Activated naive CD8-positive, alpha-beta T cell treated with anti-CD3 and anti-CD28 coated beads for 36 hours (primary cell): ENCODE data around the gene ZNF83. TPM values are rescaled to one million over a fixed set of nuclear protein-coding genes. Genes with fewer than 3 reads are reported as not detected.
"Not testable (repeated sequence)": the region's sequence is repeated elsewhere in the genome, so short reads cannot be mapped to it uniquely, and the experiment has no call there.

Source experiments
- DNase-seq: peaks from one replicate; pipeline ENCODE4 v3.0.0; 2021
- H3K27ac Mint-ChIP-seq: one replicate; pipeline ENCODE4 v1.8.0; 2022; ENCODE audit warnings: mild to moderate bottlenecking, moderate library complexity, mixed read lengths
- H3K27me3 Mint-ChIP-seq: one replicate; pipeline ENCODE4 v1.8.0; 2022; ENCODE audit warnings: mild to moderate bottlenecking, mixed read lengths
- H3K36me3 Mint-ChIP-seq: one replicate; pipeline ENCODE4 v1.8.0; 2021; ENCODE audit warnings: mild to moderate bottlenecking, mixed read lengths
- H3K4me1 Mint-ChIP-seq: one replicate; pipeline ENCODE4 v1.8.0; 2021; ENCODE audit warnings: mixed read lengths
- H3K4me3 Mint-ChIP-seq: one replicate; pipeline ENCODE4 v1.8.0; 2022; ENCODE audit warnings: mild to moderate bottlenecking, moderate library complexity, mixed read lengths
- H3K9me3 Mint-ChIP-seq: one replicate; pipeline ENCODE4 v1.8.0; 2022; ENCODE audit warnings: mixed read lengths
- total RNA-seq, 2 experiments: library from RNA; stranded (reverse); gene quantifications; one replicate each; pipeline ENCODE4 v1.2.3, GENCODE V29; 2021

Gene ZNF83
- total RNA-seq, 2 experiments from 2014 or later, result 22.0 to 22.5 TPM

GRCh38 chr19:52659013-52659412, 20.9 kb upstream of the ZNF83 start:
- Mint-ChIP-seq H3K4me1 (peaks cover 6% of the 10 kb centered on the region), H3K27me3 (no peaks in the 10 kb centered on the region), H3K27ac (no peak overlapping the region), H3K4me3 (no peak overlapping the region), H3K9me3 (peaks cover 7% of the 10 kb centered on the region), H3K36me3 (peaks cover 90% of the 10 kb centered on the region)
- DNase-seq, result no peak

DNA sequence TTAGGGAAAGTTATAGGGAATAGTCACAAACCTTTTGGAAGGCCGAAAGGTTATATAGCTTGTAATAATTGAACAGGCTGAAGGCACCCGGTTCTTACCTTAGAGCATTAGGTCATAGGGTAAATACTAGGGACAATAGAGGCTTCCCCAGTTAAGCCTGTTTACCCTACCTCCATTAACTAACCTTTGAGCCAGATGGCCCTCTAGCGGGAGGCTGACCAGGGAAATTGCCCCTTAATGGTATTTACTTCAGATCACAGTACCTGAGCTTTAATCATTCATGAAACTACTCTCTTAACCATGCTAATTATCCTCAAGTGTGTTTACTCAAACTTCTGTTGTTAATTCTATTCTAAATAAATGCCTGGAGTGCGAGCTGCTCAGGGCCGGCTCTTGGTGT, 20.4 kb upstream of the ZNF83 start:
- Mint-ChIP-seq H3K9me3 (peaks cover 7% of the 10 kb centered on the region), H3K27me3 (no peaks in the 10 kb centered on the region), H3K36me3 (peaks cover 94% of the 10 kb centered on the region), H3K4me3 (no peak overlapping the region), H3K4me1 (peaks cover 6% of the 10 kb centered on the region), H3K27ac (no peak overlapping the region)
- no peak for DNase-seq

GRCh38 chr19:52653161-52653560, 15.0 kb upstream of the ZNF83 start:
- Mint-ChIP-seq H3K36me3 (peaks cover 97% of the 10 kb centered on the region), H3K4me1 (no peaks in the 10 kb centered on the region), H3K27ac (no peak overlapping the region), H3K4me3 (no peak overlapping the region), H3K27me3 (no peaks in the 10 kb centered on the region), H3K9me3 (peaks cover 38% of the 10 kb centered on the region)
- DNase-seq, result no peak

- Mint-ChIP-seq H3K27ac (no peak overlapping the region), H3K27me3 (no peaks in the 10 kb centered on the region), H3K36me3 (peaks cover 98% of the 10 kb centered on the region), H3K4me1 (no peaks in the 10 kb centered on the region), H3K4me3 (no peak overlapping the region), H3K9me3 (peaks cover 44% of the 10 kb centered on the region)
- DNase-seq, result no peak
Observed at GRCh38 chr19:52651956-52652355, 13.8 kb upstream of the ZNF83 start.

GRCh38 chr19:52648336-52649016, 10.3 kb upstream of the ZNF83 start:
- Mint-ChIP-seq H3K36me3 (peaks cover 91% of the 10 kb centered on the region), H3K4me3 (no peak overlapping the region), H3K4me1 (no peaks in the 10 kb centered on the region), H3K27me3 (no peaks in the 10 kb centered on the region), H3K9me3 (peaks cover 59% of the 10 kb centered on the region), H3K27ac (no peak overlapping the region)
- DNase-seq, result no peak

GRCh38 chr19:52646571-52647217, 8.5 kb upstream of the ZNF83 start:
- no peak overlapping the region for H3K27ac Mint-ChIP-seq
- no peak overlapping the region for H3K4me3 Mint-ChIP-seq
- no peaks in the 10 kb centered on the region for H3K4me1 Mint-ChIP-seq
- H3K36me3 Mint-ChIP-seq, result peaks cover 83% of the 10 kb centered on the region
- peaks cover 46% of the 10 kb centered on the region for H3K9me3 Mint-ChIP-seq
- no peaks in the 10 kb centered on the region for H3K27me3 Mint-ChIP-seq
- no peak for DNase-seq

GRCh38 chr19:52640916-52641315, 2.8 kb upstream of the ZNF83 start:
- no peak overlapping the region for H3K27ac Mint-ChIP-seq
- H3K9me3 Mint-ChIP-seq, result peaks cover 23% of the 10 kb centered on the region
- H3K36me3 Mint-ChIP-seq, result peaks cover 47% of the 10 kb centered on the region
- H3K4me3 Mint-ChIP-seq, result no peak overlapping the region
- H3K27me3 Mint-ChIP-seq, result no peaks in the 10 kb centered on the region
- peaks cover 11% of the 10 kb centered on the region for H3K4me1 Mint-ChIP-seq
- DNase-seq, result no peak

GRCh38 chr19:52639996-52640395, 1.8 kb upstream of the ZNF83 start:
- Mint-ChIP-seq H3K9me3 (peaks cover 19% of the 10 kb centered on the region), H3K4me1 (peaks cover 11% of the 10 kb centered on the region), H3K4me3 (no peak overlapping the region), H3K27ac (no peak overlapping the region), H3K36me3 (peaks cover 44% of the 10 kb centered on the region), H3K27me3 (no peaks in the 10 kb centered on the region)
- no peak for DNase-seq

DNA sequence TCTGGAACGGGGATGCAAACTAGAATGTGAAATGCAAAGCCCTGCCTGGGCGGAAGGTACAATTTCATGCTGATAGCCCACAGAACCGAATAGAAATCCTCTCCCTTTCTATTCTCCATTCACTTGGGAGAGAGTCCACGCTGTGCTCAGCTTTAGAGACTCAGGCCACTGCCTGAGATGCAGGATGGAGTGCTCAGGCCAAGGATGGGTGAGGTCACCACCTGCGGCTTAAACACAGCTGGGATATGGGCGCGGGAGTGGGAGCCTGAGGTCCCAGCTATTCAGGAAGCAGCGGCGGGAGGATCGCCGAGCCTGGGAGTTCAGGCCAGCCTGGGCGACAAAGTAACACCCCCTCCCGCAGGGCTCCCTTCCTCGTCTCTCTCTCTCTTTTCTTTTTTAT, 446 bp upstream of the ZNF83 start:
- Mint-ChIP-seq H3K9me3 (peaks cover 12% of the 10 kb centered on the region), H3K27me3 (no peaks in the 10 kb centered on the region), H3K4me3 (peak overlapping the region; percentile 87), H3K36me3 (peaks cover 40% of the 10 kb centered on the region), H3K4me1 (peaks cover 11% of the 10 kb centered on the region), H3K27ac (no peak overlapping the region)
- no peak for DNase-seq

DNA sequence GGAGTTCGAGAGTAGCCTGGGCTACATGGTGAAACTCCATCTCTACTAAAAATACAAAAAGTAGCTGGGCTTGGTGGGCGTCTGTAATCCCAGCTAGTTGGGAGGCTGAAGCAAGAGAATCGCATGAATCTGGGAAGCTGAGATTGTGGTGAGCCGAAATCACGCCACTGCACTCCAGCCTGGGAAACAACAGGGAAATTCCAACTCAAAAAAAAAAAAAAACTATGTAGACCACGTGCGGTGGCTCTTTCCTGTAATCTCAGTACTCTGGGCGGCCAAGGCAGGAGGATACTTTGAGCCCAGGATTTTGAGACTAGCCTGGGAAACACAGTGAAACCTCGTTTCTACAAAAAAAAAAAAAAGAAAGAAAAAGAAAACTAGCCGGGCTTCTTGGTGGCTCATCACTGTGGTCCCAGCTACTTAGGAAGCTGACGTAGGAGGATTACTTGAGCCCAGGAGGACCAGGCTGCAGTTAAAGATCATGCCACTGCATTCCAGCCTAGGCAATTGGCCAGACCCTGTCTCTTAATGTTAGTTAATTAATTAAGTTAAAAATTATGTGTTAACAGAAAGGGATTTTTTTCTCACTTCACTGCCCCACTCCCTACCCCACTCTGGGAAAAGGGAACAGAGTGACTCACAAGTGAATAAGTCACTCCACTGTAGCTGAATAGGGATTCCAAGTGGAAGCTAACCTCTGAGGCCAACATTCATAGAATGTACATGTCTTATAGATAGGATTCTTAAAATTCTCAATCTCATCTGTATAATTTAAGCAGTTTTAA, 2.2 kb downstream of the ZNF83 start:
- H3K27ac Mint-ChIP-seq, result no peak overlapping the region
- H3K9me3 Mint-ChIP-seq, result peaks cover 13% of the 10 kb centered on the region
- no peak for DNase-seq
- H3K4me1 Mint-ChIP-seq, result peaks cover 16% of the 10 kb centered on the region
- H3K36me3 Mint-ChIP-seq, result peaks cover 51% of the 10 kb centered on the region
- H3K27me3 Mint-ChIP-seq, result no peaks in the 10 kb centered on the region
- no peak overlapping the region for H3K4me3 Mint-ChIP-seq

DNA sequence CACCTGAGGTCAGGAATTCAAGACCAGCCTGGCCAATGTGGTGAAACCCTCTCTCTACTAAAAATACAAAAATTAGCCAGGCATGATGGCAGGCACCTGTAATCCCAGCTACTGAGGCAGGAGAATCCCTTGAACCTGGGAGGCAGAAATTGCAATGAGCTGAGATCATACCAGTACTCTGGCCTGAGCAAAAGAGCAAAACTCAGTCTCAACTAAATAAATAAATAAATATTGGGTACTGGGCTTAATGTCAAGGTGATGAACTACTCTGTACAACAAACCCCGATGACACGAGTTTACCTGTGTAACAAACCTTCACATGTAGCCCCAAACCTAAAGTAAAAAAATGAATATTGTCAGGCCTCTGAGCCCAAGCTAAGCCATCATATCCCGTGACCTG, 10.7 kb downstream of the ZNF83 start:
- not testable (repeated sequence) for H3K4me1 Mint-ChIP-seq, H3K27me3 Mint-ChIP-seq, H3K27ac Mint-ChIP-seq, DNase-seq, H3K4me3 Mint-ChIP-seq
- peaks cover 22% of the 10 kb centered on the region for H3K9me3 Mint-ChIP-seq
- peaks cover 47% of the 10 kb centered on the region for H3K36me3 Mint-ChIP-seq

GRCh38 chr19:52626915-52627314, 11.2 kb downstream of the ZNF83 start:
- no peak for DNase-seq
- Mint-ChIP-seq H3K27me3 (no peaks in the 10 kb centered on the region), H3K9me3 (peaks cover 25% of the 10 kb centered on the region), H3K4me1 (peaks cover 6% of the 10 kb centered on the region), H3K4me3 (no peak overlapping the region), H3K36me3 (peaks cover 42% of the 10 kb centered on the region), H3K27ac (no peak overlapping the region)

DNA sequence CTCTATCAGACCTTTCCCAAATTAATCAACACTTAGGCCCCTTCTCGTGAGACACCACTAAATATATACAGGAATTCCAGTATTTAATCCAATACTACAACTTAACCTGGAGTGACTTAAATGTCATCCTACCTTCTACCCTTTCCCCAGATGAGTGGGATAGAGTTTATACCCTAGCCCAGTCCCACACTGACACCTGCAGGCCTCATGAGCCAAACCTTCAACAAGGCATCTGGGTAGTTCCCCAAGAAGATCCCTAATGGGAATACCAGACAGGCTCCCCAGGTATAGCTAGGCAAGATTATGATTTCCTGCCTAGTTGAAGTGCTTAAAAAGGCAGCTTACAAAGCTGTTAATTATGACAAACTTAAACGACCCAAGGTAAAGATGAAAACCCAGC, 15.9 kb downstream of the ZNF83 start:
- Mint-ChIP-seq H3K4me1 (peaks cover 16% of the 10 kb centered on the region), H3K27ac (no peak overlapping the region), H3K36me3 (peaks cover 26% of the 10 kb centered on the region), H3K9me3 (peaks cover 28% of the 10 kb centered on the region), H3K27me3 (no peaks in the 10 kb centered on the region), H3K4me3 (no peak overlapping the region)
- DNase-seq, result no peak

DNA sequence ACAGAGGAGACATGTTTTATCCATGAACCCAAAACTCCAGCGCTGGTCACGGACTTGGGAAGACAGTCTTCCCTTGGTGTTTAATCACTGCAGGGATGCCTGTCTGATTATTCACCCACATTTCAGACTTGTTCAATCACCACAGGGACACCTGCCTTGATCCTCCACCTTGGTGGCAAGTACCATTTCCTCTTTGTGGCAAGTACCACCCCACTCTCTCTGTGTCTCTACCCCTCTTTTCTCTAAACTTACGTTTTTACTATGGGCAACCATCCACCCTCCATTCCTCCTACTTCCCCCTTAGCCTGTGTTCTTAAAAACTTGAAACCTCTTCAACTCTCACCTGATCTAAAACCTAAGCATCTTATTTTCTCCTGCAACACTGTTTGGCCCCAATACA, 16.8 kb downstream of the ZNF83 start:
- Mint-ChIP-seq H3K9me3 (peaks cover 37% of the 10 kb centered on the region), H3K4me1 (peaks cover 16% of the 10 kb centered on the region), H3K27ac (peak overlapping the region; percentile 47), H3K4me3 (no peak overlapping the region), H3K36me3 (peaks cover 35% of the 10 kb centered on the region), H3K27me3 (no peaks in the 10 kb centered on the region)
- no peak for DNase-seq

- no peak for DNase-seq
- H3K27me3 Mint-ChIP-seq, result no peaks in the 10 kb centered on the region
- no peak overlapping the region for H3K27ac Mint-ChIP-seq
Observed at GRCh38 chr19:52613299-52613906, 24.8 kb downstream of the ZNF83 start.

More at GRCh38 chr19:52613299-52613906, 24.8 kb downstream of the ZNF83 start:
- Mint-ChIP-seq H3K9me3 (peaks cover 49% of the 10 kb centered on the region), H3K36me3 (peaks cover 94% of the 10 kb centered on the region), H3K4me3 (no peak overlapping the region), H3K4me1 (no peaks in the 10 kb centered on the region)
